RWPE2 (cell line): ENCODE data around the gene MPHOSPH9.
A peak's percentile ranks its signal among the peaks of the same experiment; 100 is the strongest.

Experiments used
- ATAC-seq: fragments of 200-7000 bp; cut with Tn5 transposase; 3 replicates; pipeline ENCODE4 v1.9.1; 2021; ENCODE audit warnings: low read depth
- DNase-seq: peaks from one replicate; pipeline ENCODE4 v3.0.0-alpha.2; 2020; ENCODE audit warnings: low spot score
- H3K27ac ChIP-seq: fragments of 450-650 bp; 2 replicates; pipeline ENCODE4 v1.5.1; 2017; ENCODE audit warnings: mild to moderate bottlenecking; ENCODE audit not compliant: poor library complexity, severe bottlenecking
- H3K27me3 ChIP-seq: fragments of 250-450 bp; sonication (Bioruptor Pico); 2 replicates; pipeline ENCODE4 v1.5.1; 2021; ENCODE audit warnings: mild to moderate bottlenecking, moderate library complexity; ENCODE audit not compliant: insufficient read depth, poor library complexity, severe bottlenecking
- H3K36me3 ChIP-seq: fragments of 250-450 bp; sonication (Bioruptor Pico); 2 replicates; pipeline ENCODE4 v1.5.1; 2020; ENCODE audit warnings: low read depth, mild to moderate bottlenecking, moderate library complexity
- H3K4me1 ChIP-seq: fragments of 250-450 bp; sonication (Bioruptor Pico); 2 replicates; pipeline ENCODE4 v1.5.1; 2021; ENCODE audit warnings: mild to moderate bottlenecking, moderate library complexity; ENCODE audit not compliant: insufficient read depth, poor library complexity, severe bottlenecking
- H3K4me3 ChIP-seq: fragments of 250-450 bp; sonication (Bioruptor Pico); 2 replicates; pipeline ENCODE4 v1.5.1; 2021; ENCODE audit warnings: mild to moderate bottlenecking, moderate library complexity; ENCODE audit not compliant: severe bottlenecking
- H3K9me3 ChIP-seq: fragments of 250-450 bp; sonication (Bioruptor Pico); 2 replicates; pipeline ENCODE4 v1.5.1; 2021; ENCODE audit warnings: mild to moderate bottlenecking, moderate library complexity; ENCODE audit not compliant: severe bottlenecking
- CTCF ChIP-seq: fragments of 450-650 bp; IDR thresholded peaks from one replicate; pipeline ENCODE4 v1.5.1; 2017; ENCODE audit warnings: mild to moderate bottlenecking, moderate library complexity; ENCODE audit not compliant: poor library complexity, severe bottlenecking

Gene MPHOSPH9

GRCh38 chr12:123139926-123140675, 92.8 kb downstream of the MPHOSPH9 start:
- TF ChIP-seq CTCF: no peak
- Histone ChIP-seq H3K36me3 (no peaks in the 10 kb centered on the region), H3K27me3 (no peaks in the 10 kb centered on the region), H3K4me3 (no peak overlapping the region), H3K9me3 (no peaks in the 10 kb centered on the region), H3K27ac (peak overlapping the region; percentile 37), H3K4me1 (peaks cover 21% of the 10 kb centered on the region)
- ATAC-seq: peak; percentile 73
- DNase-seq: no peak

GRCh38 chr12:123135688-123136087, 97.3 kb downstream of the MPHOSPH9 start:
- H3K9me3 ChIP-seq: no peaks in the 10 kb centered on the region
- no peaks in the 10 kb centered on the region for H3K27me3 ChIP-seq
- ATAC-seq: no peak
- no peak for TF ChIP-seq CTCF
- H3K27ac ChIP-seq: no peak overlapping the region
- DNase-seq: no peak
- no peak overlapping the region for H3K4me3 ChIP-seq
- peaks cover 14% of the 10 kb centered on the region for H3K4me1 ChIP-seq
- no peaks in the 10 kb centered on the region for H3K36me3 ChIP-seq

GRCh38 chr12:123134826-123135225, 98.1 kb downstream of the MPHOSPH9 start:
- DNase-seq (no peak), ATAC-seq (no peak)
- no peaks in the 10 kb centered on the region for H3K9me3 ChIP-seq
- no peaks in the 10 kb centered on the region for H3K27me3 ChIP-seq
- H3K4me3 ChIP-seq: no peak overlapping the region
- peaks cover 7% of the 10 kb centered on the region for H3K4me1 ChIP-seq
- no peaks in the 10 kb centered on the region for H3K36me3 ChIP-seq
- peak overlapping the region; percentile 27 for H3K27ac ChIP-seq
- no peak for TF ChIP-seq CTCF

- Histone ChIP-seq H3K4me3 (no peak overlapping the region), H3K27ac (peak overlapping the region; percentile 27), H3K27me3 (no peaks in the 10 kb centered on the region), H3K36me3 (no peaks in the 10 kb centered on the region), H3K9me3 (no peaks in the 10 kb centered on the region), H3K4me1 (peaks cover 7% of the 10 kb centered on the region)
- TF ChIP-seq CTCF: no peak
- ATAC-seq (peak; percentile 49; the same call in 2 of the 3 replicates), DNase-seq (no peak)
These were observed 98.7 kb downstream of the MPHOSPH9 start for GRCh38 chr12:123134271-123134671.

GRCh38 chr12:123133701-123134100, 99.2 kb downstream of the MPHOSPH9 start:
- H3K27ac ChIP-seq: no peak overlapping the region
- no peak for ATAC-seq
- H3K9me3 ChIP-seq: no peaks in the 10 kb centered on the region
- no peak for TF ChIP-seq CTCF
- H3K27me3 ChIP-seq: no peaks in the 10 kb centered on the region
- no peak overlapping the region for H3K4me3 ChIP-seq
- DNase-seq: no peak
- peaks cover 7% of the 10 kb centered on the region for H3K4me1 ChIP-seq
- H3K36me3 ChIP-seq: no peaks in the 10 kb centered on the region
